Activated CD8-positive, alpha-beta memory T cell treated with anti-CD3 and anti-CD28 coated beads, Interleukin-2, amount 50 U/mL, for 4 hours (primary cell): ENCODE measurements around the gene SELPLG.

Source experiments
- DNase-seq: peaks from one replicate; pipeline ENCODE4 v3.0.0-alpha.2; 2020

The SELPLG gene

GRCh38 chr12:108618079-108618952, 15.4 kb downstream of the SELPLG start:
- DNase-seq: peak; percentile 79

GRCh38 chr12:108616941-108617858, 16.5 kb downstream of the SELPLG start:
- DNase-seq: peak; percentile 83

- DNase-seq: no peak
Measured at GRCh38 chr12:108616359-108616758, 17.3 kb downstream of the SELPLG start.

- no peak for DNase-seq
Measured at GRCh38 chr12:108615918-108616317, 17.8 kb downstream of the SELPLG start.

- DNase-seq: no peak
Measured at GRCh38 chr12:108614639-108615038, 19.1 kb downstream of the SELPLG start.

- no peak for DNase-seq
Measured at GRCh38 chr12:108614041-108614440, 19.7 kb downstream of the SELPLG start.

- no peak for DNase-seq
Measured at GRCh38 chr12:108613548-108613947, 20.1 kb downstream of the SELPLG start.

GRCh38 chr12:108612788-108613282, 20.9 kb downstream of the SELPLG start:
- DNase-seq: no peak

- DNase-seq: peak; percentile 75
Measured at GRCh38 chr12:108611884-108612415, 21.7 kb downstream of the SELPLG start.

- no peak for DNase-seq
Measured at GRCh38 chr12:108610856-108611605, 22.7 kb downstream of the SELPLG start.

- DNase-seq: no peak
Measured at GRCh38 chr12:108610336-108610815, 23.3 kb downstream of the SELPLG start.

- DNase-seq: no peak
Measured at GRCh38 chr12:108609537-108610335, 24.0 kb downstream of the SELPLG start.

GRCh38 chr12:108608616-108609015, 25.1 kb downstream of the SELPLG start:
- no peak for DNase-seq

- no peak for DNase-seq
Measured at GRCh38 chr12:108607981-108608600, 25.6 kb downstream of the SELPLG start.

GRCh38 chr12:108606492-108606891, 27.2 kb downstream of the SELPLG start:
- no peak for DNase-seq

- DNase-seq: no peak
Measured at GRCh38 chr12:108605690-108606406, 27.8 kb downstream of the SELPLG start.

- no peak for DNase-seq
Measured at GRCh38 chr12:108605000-108605689, 28.5 kb downstream of the SELPLG start.

GRCh38 chr12:108604208-108604941, 29.3 kb downstream of the SELPLG start:
- DNase-seq: no peak

GRCh38 chr12:108603743-108604142, 30.0 kb downstream of the SELPLG start:
- DNase-seq: no peak
